Measurements from ENCODE around the gene PRUNE2. TPM values are rescaled to one million over a fixed set of nuclear protein-coding genes. Genes with fewer than 3 reads are reported as not detected.

Gene PRUNE2
- total RNA-seq, 1 donor from 2014 or later, result 3.3 TPM

DNA sequence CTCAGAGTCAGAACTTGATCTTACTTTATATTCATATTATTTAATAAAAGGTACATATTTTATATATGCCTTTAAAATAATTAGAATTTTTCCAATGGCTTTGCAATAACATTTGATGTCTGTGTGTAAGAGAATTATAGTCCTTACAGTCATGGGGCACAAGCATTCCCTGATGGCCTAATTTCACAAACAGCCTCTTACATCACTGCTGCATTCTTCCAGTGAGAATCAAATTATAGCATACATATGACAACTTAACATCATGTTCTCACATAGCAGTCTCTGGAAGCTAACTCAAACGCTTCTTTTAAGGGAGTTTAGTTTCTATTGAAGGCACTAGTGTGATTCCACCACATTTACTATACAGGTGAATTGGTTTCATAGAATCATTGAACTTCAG lies 15.3 kb upstream of the PRUNE2 start:
- Mint-ChIP-seq H3K36me3 (no peaks in the 10 kb centered on the region), H3K4me3 (no peak overlapping the region), H3K9me3 (peaks cover 6% of the 10 kb centered on the region), H3K4me1 (ENCODE audit: unreplicated experiment) (no peaks in the 10 kb centered on the region), H3K27ac (no peak overlapping the region), H3K27me3 (peaks cover 25% of the 10 kb centered on the region)
- no peak for DNase-seq (ENCODE audit: extremely low spot score, unreplicated experiment)
- TF ChIP-seq, protein P1, sequence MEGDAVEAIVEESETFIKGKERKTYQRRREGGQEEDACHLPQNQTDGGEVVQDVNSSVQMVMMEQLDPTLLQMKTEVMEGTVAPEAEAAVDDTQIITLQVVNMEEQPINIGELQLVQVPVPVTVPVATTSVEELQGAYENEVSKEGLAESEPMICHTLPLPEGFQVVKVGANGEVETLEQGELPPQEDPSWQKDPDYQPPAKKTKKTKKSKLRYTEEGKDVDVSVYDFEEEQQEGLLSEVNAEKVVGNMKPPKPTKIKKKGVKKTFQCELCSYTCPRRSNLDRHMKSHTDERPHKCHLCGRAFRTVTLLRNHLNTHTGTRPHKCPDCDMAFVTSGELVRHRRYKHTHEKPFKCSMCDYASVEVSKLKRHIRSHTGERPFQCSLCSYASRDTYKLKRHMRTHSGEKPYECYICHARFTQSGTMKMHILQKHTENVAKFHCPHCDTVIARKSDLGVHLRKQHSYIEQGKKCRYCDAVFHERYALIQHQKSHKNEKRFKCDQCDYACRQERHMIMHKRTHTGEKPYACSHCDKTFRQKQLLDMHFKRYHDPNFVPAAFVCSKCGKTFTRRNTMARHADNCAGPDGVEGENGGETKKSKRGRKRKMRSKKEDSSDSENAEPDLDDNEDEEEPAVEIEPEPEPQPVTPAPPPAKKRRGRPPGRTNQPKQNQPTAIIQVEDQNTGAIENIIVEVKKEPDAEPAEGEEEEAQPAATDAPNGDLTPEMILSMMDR (conservative IDR thresholded peaks at IDR 0.05), result no peak

DNA sequence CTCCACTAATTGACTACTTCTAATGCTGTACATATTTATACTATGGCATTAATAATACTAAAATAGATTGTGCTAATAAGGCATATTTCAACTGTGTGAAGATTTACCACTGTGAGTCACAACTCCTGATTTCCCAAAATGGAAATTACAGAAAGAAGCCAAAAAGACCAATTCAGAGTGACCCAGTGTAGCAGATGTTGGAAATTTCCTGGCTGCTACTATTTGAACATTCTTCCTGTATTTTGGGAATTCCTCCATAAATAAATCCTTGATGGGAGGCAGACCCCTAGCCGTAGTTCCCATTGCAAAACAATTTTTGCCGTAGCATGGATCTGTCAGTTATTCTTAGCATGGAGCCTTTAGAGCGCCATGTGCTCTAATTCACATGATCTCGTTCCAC lies 11.4 kb upstream of the PRUNE2 start:
- Mint-ChIP-seq H3K27me3 (peaks cover 54% of the 10 kb centered on the region), H3K9me3 (peaks cover 6% of the 10 kb centered on the region), H3K36me3 (no peaks in the 10 kb centered on the region), H3K4me1 (ENCODE audit: unreplicated experiment) (no peaks in the 10 kb centered on the region), H3K4me3 (no peak overlapping the region), H3K27ac (no peak overlapping the region)
- DNase-seq (ENCODE audit: extremely low spot score, unreplicated experiment), result no peak
- TF ChIP-seq, protein P1 (conservative IDR thresholded peaks at IDR 0.05), result no peak

DNA sequence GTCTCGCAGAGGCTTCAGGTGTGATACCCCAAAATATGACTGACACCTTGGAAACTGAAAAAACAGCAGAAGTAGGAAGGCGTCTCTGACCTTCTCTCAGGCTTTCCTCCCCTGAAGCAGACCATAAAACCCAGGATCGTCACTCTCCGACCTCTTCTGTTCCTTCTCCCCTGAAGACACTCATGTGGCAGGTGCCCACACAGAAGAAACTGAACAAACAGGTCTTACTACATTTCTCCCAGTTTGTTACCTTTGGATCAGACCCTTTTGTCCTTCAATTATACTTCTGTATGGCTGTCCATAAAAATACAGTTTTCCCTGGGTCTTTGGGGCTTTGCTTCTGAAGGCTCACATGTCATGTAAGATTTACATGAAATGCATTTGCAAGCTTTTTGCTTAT lies 10.3 kb upstream of the PRUNE2 start:
- Mint-ChIP-seq H3K9me3 (peaks cover 6% of the 10 kb centered on the region), H3K36me3 (no peaks in the 10 kb centered on the region), H3K4me1 (ENCODE audit: unreplicated experiment) (no peaks in the 10 kb centered on the region), H3K4me3 (no peak overlapping the region), H3K27ac (no peak overlapping the region), H3K27me3 (peaks cover 58% of the 10 kb centered on the region)
- TF ChIP-seq, protein P1 (conservative IDR thresholded peaks at IDR 0.05), result no peak
- no peak for DNase-seq (ENCODE audit: extremely low spot score, unreplicated experiment)

DNA sequence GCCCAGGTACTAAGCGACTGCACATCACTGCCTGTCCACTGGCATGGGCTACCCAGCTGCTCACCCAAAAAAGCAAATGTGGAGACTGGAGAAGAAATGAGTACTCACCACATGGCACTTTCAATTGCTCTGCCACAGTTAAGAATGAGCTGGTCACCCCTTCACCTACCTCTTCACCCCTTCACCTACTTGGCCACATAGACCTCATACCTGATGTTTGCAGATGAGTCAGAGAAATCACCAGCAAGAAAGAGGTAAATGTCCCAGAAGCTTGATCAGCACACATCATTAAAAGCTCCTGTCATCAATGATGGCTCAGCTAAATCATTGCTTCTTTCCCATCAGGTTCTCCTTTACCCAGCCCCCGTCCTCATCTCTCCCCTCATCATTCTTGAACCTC lies 7.6 kb upstream of the PRUNE2 start:
- H3K27ac Mint-ChIP-seq, result no peak overlapping the region
- H3K4me1 Mint-ChIP-seq (ENCODE audit: unreplicated experiment), result no peaks in the 10 kb centered on the region
- H3K27me3 Mint-ChIP-seq, result peaks cover 69% of the 10 kb centered on the region
- TF ChIP-seq, protein P1 (conservative IDR thresholded peaks at IDR 0.05), result no peak
- no peaks in the 10 kb centered on the region for H3K36me3 Mint-ChIP-seq
- no peak for DNase-seq (ENCODE audit: extremely low spot score, unreplicated experiment)
- peaks cover 6% of the 10 kb centered on the region for H3K9me3 Mint-ChIP-seq
- H3K4me3 Mint-ChIP-seq, result no peak overlapping the region

DNA sequence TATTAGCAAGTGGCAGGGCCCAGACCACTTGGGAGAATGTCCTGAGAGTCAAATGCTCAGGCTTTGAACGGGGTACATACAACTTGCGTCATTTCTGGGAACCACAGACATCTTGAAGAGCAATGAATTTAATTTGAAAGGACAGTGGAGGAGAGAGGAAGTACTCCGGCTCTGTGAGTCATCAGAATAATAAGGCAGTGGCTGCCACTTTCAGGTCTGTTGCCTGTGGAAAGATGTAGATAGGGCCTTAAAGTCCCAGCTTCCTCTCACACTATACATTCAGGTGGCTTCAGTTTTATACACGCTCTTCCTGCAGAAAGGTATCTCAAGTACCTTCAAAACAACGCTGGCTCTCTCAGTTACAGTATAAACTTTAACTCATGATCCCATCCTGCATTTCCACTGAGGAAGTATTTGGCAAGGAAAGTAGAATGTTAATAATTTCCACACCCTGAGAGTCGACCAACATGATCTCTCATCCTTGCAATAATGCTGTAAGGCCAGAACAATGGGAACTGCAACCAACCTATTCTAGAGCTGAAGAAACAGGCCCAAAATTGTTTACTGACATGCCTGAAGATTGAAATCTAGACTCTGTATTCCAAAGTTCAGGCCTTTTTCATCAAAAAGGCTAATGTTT lies 6.8 kb upstream of the PRUNE2 start:
- TF ChIP-seq, protein P1 (conservative IDR thresholded peaks at IDR 0.05), result no peak
- Mint-ChIP-seq H3K9me3 (peaks cover 6% of the 10 kb centered on the region), H3K36me3 (no peaks in the 10 kb centered on the region), H3K4me3 (no peak overlapping the region), H3K4me1 (ENCODE audit: unreplicated experiment) (no peaks in the 10 kb centered on the region), H3K27ac (no peak overlapping the region), H3K27me3 (peaks cover 77% of the 10 kb centered on the region)
- no peak for DNase-seq (ENCODE audit: extremely low spot score, unreplicated experiment)

DNA sequence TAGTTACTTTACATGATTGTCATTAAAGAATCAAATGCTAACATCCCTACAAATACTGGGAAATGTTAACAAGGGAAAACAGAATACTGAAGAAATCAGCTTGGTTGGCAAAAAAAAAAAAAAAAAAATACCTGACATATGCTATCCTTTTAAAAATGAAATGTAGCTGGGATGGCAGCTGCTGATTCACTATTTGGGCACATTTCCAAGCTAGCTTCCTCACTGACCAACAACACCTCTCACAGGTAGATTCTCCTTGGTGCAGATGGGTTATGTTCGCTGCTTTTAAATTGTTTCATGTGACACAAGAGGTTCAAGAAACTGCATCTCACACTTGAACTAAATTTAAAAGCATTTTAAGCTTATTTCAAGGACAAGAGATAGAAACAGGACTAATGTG lies 6.1 kb upstream of the PRUNE2 start:
- DNase-seq (ENCODE audit: extremely low spot score, unreplicated experiment), result no peak
- Mint-ChIP-seq H3K9me3 (peaks cover 6% of the 10 kb centered on the region), H3K27me3 (peaks cover 84% of the 10 kb centered on the region), H3K27ac (no peak overlapping the region), H3K4me1 (ENCODE audit: unreplicated experiment) (no peaks in the 10 kb centered on the region), H3K36me3 (no peaks in the 10 kb centered on the region), H3K4me3 (no peak overlapping the region)
- TF ChIP-seq, protein P1 (conservative IDR thresholded peaks at IDR 0.05), result no peak

All from type B pancreatic cell (in vitro differentiated cells).